OCI-LY3 (cell line): ENCODE data around the gene SNED1.

Source experiments
- H2AFZ ChIP-seq: fragments of 200-600, 300-600 bp; shearing (Covaris generic); 2 replicates; pipeline ENCODE4 v1.6.0; 2014; ENCODE audit warnings: antibody characterized with exemption, low read depth, low read length
- H3K27ac ChIP-seq: fragments of 200-600, 300-600 bp; sonication (generic); 2 replicates; pipeline ENCODE4 v1.5.1; 2014; ENCODE audit warnings: mild to moderate bottlenecking, low read length, moderate library complexity, mixed read lengths
- H3K27me3 ChIP-seq: fragments of 200-600, 300-600 bp; sonication (generic); 2 replicates; pipeline ENCODE4 v1.6.1; 2014; ENCODE audit warnings: low read depth, low read length, mixed read lengths
- H3K36me3 ChIP-seq: fragments of 200-600, 300-600 bp; sonication (generic); replicated peaks from 2 replicates; pipeline ENCODE3; 2014; ENCODE audit warnings: low read depth, low read length, mixed read lengths
- H3K4me1 ChIP-seq: fragments of 300-600, 200-600 bp; sonication (generic); 2 replicates; pipeline ENCODE4 v1.6.1; 2014; ENCODE audit warnings: low read length, mixed read lengths
- H3K4me2 ChIP-seq: fragments of 200-600, 300-600 bp; sonication (generic); 2 replicates; pipeline ENCODE4 v1.6.1; 2014; ENCODE audit warnings: low read length, mixed read lengths
- H3K4me3 ChIP-seq: fragments of 300-600, 200-600 bp; sonication (generic); 2 replicates; pipeline ENCODE4 v1.5.1; 2014; ENCODE audit warnings: antibody characterized with exemption, mild to moderate bottlenecking, low read length, moderate library complexity
- H3K79me2 ChIP-seq: fragments of 300-600, 200-600 bp; shearing (Covaris generic); 2 replicates; pipeline ENCODE4 v1.6.1; 2014; ENCODE audit warnings: mild to moderate bottlenecking, low read length, mixed read lengths
- H3K9ac ChIP-seq: fragments of 300-600, 200-600 bp; shearing (Covaris generic); 2 replicates; pipeline ENCODE4 v1.6.0; 2014; ENCODE audit warnings: mild to moderate bottlenecking, low read length, moderate library complexity
- H3K9me3 ChIP-seq: fragments of 200-600, 300-600 bp; shearing (Covaris generic); 2 replicates; pipeline ENCODE4 v1.6.1; 2014; ENCODE audit warnings: low read length, mixed read lengths; ENCODE audit not compliant: insufficient read depth
- H4K20me1 ChIP-seq: fragments of 200-600, 300-600 bp; sonication (generic); 2 replicates; pipeline ENCODE4 v1.6.1; 2016; ENCODE audit warnings: low read length, mixed read lengths; ENCODE audit not compliant: insufficient read depth
- EZH2phosphoT487 ChIP-seq: fragments of 200-600 bp; shearing (Covaris generic); IDR thresholded peaks from 2 replicates; pipeline ENCODE4 v1.6.1; 2018; ENCODE audit warnings: antibody characterized with exemption, mixed run types, low read depth
- TF ChIP-seq, protein P1 (sequence below): fragments of 200-600, 300-600 bp; sonication (generic); IDR thresholded peaks from 2 replicates; pipeline ENCODE4 v1.5.1; 2014; ENCODE audit warnings: antibody characterized with exemption, low read length, low read depth

SNED1 gene

DNA sequence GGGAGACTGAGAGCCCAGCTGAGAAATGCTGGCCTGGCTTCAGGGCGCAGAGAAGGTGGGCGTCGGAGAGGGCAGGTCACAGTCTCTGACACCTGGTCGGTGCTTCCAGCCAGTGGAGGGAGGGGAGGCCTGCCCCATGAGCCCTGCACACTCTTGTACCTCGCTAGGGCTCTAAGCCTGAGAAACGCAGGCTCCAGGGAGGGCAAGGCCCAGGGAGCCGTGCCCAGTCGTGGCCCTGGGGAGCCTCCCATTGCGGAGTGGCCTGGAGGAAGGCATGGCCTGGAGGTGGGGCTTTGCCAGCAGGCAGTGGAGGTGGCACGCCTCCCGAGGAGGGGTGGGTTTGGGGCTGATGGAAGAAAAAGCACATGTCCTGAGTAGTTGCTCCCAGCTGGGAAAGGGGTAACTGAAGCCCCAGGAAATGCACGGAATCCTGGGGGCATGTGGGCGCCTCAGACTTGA is 64.7 kb downstream of the SNED1 start:
- Histone ChIP-seq H3K27ac (no peak overlapping the region), H3K9me3 (no peaks in the 10 kb centered on the region), H2AFZ (no peak overlapping the region), H3K36me3 (no peaks in the 10 kb centered on the region), H3K4me1 (peaks cover 4% of the 10 kb centered on the region), H3K79me2 (no peaks in the 10 kb centered on the region), H3K27me3 (no peaks in the 10 kb centered on the region), H3K4me3 (no peak overlapping the region), H3K4me2 (no peak overlapping the region; the same call in 1 of the 2 replicates), H3K9ac (no peak overlapping the region), H4K20me1 (no peaks in the 10 kb centered on the region)
- no peak for TF ChIP-seq EZH2phosphoT487
- TF ChIP-seq, protein P1, sequence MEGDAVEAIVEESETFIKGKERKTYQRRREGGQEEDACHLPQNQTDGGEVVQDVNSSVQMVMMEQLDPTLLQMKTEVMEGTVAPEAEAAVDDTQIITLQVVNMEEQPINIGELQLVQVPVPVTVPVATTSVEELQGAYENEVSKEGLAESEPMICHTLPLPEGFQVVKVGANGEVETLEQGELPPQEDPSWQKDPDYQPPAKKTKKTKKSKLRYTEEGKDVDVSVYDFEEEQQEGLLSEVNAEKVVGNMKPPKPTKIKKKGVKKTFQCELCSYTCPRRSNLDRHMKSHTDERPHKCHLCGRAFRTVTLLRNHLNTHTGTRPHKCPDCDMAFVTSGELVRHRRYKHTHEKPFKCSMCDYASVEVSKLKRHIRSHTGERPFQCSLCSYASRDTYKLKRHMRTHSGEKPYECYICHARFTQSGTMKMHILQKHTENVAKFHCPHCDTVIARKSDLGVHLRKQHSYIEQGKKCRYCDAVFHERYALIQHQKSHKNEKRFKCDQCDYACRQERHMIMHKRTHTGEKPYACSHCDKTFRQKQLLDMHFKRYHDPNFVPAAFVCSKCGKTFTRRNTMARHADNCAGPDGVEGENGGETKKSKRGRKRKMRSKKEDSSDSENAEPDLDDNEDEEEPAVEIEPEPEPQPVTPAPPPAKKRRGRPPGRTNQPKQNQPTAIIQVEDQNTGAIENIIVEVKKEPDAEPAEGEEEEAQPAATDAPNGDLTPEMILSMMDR: no peak

DNA sequence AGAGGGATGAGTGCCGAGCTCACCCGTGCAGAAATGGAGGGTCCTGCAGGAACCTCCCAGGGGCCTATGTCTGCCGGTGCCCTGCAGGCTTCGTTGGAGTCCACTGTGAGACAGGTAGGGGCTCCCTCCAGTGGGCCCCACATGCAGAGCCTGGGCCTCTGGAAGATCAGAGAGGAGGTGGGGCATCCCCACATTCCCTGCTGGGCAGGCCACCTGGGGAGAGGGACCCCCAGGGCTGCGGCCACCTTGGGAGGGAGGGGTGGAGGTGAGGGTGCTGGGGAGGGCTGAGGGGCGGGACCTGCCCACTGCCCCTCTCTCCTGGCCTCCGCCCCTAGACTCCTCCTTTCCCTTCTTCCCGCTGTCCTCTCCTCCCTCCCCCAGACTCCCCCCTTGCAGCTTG is 65.2 kb downstream of the SNED1 start:
- TF ChIP-seq, protein P1: no peak
- no peak for TF ChIP-seq EZH2phosphoT487
- H3K79me2 ChIP-seq: no peaks in the 10 kb centered on the region
- no peak overlapping the region for H3K27ac ChIP-seq
- peak overlapping the region; percentile 70 for H3K4me3 ChIP-seq
- H3K4me1 ChIP-seq: peaks cover 4% of the 10 kb centered on the region
- H4K20me1 ChIP-seq: no peaks in the 10 kb centered on the region
- H3K9ac ChIP-seq: no peak overlapping the region
- no peak overlapping the region for H2AFZ ChIP-seq
- H3K36me3 ChIP-seq: no peaks in the 10 kb centered on the region
- H3K9me3 ChIP-seq: no peaks in the 10 kb centered on the region
- H3K4me2 ChIP-seq: peak overlapping the region; percentile 60
- no peaks in the 10 kb centered on the region for H3K27me3 ChIP-seq

DNA sequence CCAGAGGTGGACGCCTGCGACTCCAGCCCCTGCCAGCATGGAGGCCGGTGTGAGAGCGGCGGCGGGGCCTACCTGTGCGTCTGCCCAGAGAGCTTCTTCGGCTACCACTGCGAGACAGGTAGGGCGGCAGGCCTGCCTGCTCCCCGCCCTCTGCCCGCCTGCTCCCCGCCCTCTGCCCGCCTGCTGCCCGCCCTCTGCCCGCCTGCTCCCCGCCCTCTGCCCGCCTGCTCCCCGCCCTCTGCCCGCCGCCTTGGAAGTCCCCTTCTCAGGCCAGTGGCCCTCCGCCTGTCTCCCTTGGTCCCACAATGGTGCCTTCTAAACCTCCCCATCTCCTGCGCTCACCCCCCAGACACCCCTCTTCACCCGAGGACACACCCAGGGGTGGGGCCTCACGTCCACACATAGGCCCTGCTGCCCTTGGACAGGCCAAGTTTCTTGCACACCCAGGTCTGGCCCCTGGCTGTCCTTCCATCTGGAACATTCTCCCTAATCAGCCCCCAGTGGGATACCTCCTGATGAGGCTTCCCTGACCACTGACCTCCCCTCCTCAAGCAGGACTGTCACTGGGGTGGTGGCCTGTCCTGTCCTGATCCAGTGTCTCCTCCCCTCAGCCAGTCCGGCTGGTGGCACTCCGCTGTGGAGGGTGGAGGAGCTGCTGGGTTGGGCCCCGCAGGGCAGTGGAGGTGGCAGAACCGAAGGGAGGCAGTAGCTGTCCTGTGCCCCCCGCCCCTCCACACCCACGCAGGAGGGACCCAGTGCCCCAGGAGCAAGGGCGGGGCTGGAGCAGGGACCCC is 65.8 kb downstream of the SNED1 start:
- Histone ChIP-seq H3K4me2 (peak overlapping the region; percentile 69), H3K27ac (no peak overlapping the region), H3K9me3 (no peaks in the 10 kb centered on the region), H3K36me3 (no peaks in the 10 kb centered on the region), H3K27me3 (no peaks in the 10 kb centered on the region), H2AFZ (0 out of 2 replicates have a peak overlapping the region, but pooled peaks have one; percentile 60), H4K20me1 (no peaks in the 10 kb centered on the region), H3K9ac (no peak overlapping the region; the same call in 1 of the 2 replicates), H3K4me3 (peak overlapping the region; percentile 70), H3K79me2 (no peaks in the 10 kb centered on the region), H3K4me1 (peaks cover 4% of the 10 kb centered on the region)
- TF ChIP-seq EZH2phosphoT487: no peak
- TF ChIP-seq, protein P1: no peak

DNA sequence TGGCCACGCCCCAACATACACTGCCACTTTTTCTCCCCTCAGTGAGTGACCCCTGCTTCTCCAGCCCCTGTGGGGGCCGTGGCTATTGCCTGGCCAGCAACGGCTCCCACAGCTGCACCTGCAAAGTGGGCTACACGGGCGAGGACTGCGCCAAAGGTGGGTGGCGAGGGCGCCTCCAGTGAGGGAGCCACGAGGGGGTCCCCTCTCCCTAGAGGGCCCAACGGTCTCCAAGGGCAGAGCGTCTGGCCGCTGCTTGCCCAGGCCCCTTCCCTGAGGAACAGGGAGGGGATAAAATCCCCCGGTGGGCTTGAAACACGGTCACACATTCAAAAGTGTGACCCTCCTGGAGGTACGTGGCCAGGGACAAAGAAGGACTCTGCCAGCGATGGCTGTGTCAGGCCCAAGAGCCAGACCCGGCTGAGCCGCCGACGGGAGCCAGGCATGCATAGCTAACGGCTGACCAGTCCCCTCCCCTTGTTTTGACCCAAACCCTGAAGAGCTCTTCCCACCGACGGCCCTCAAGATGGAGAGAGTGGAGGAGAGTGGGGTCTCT is 66.5 kb downstream of the SNED1 start:
- no peak for TF ChIP-seq EZH2phosphoT487
- TF ChIP-seq, protein P1: no peak

More for the DNA sequence above, 66.5 kb downstream of the SNED1 start:
- H3K36me3 ChIP-seq: no peaks in the 10 kb centered on the region
- no peak overlapping the region for H3K4me2 ChIP-seq
- no peak overlapping the region for H3K9ac ChIP-seq
- H3K27me3 ChIP-seq: no peaks in the 10 kb centered on the region
- H2AFZ ChIP-seq: no peak overlapping the region
- H3K79me2 ChIP-seq: no peaks in the 10 kb centered on the region
- no peaks in the 10 kb centered on the region for H3K9me3 ChIP-seq
- H3K27ac ChIP-seq: no peak overlapping the region
- peaks cover 4% of the 10 kb centered on the region for H3K4me1 ChIP-seq
- H3K4me3 ChIP-seq: no peak overlapping the region
- no peaks in the 10 kb centered on the region for H4K20me1 ChIP-seq
